ENCODE measurements around the gene ACKR3. TPM values are rescaled to one million over a fixed set of nuclear protein-coding genes. Genes with fewer than 3 reads are reported as not detected.

The ACKR3 gene
- total RNA-seq, 1 donor from 2014 or later: 39.3 TPM

GRCh38 chr2:236602678-236603077, 33.1 kb downstream of the ACKR3 start:
- H3K4me1 ChIP-seq: peaks cover 29% of the 10 kb centered on the region
- H3K9me3 ChIP-seq (replicated peaks): no peaks in the 10 kb centered on the region
- no peaks in the 10 kb centered on the region for H3K27me3 ChIP-seq (ENCODE audit: low read depth)
- intact Hi-C loops (cut with micrococcal nuclease): no loop called here
- no peak for TF ChIP-seq CTCF (IDR thresholded peaks at IDR 0.05; ENCODE audit: borderline replicate concordance)
- H3K4me3 ChIP-seq: no peak overlapping the region
- DNase-seq: no peak
- H3K27ac ChIP-seq (replicated peaks): no peak overlapping the region
- no peaks in the 10 kb centered on the region for H3K36me3 ChIP-seq

- no peak for TF ChIP-seq CTCF (IDR thresholded peaks at IDR 0.05; ENCODE audit: borderline replicate concordance)
- no peak overlapping the region for H3K27ac ChIP-seq (replicated peaks)
- intact Hi-C loops (cut with micrococcal nuclease): no loop called here
- H3K36me3 ChIP-seq: no peaks in the 10 kb centered on the region
- H3K4me3 ChIP-seq: no peak overlapping the region
- H3K27me3 ChIP-seq (ENCODE audit: low read depth): no peaks in the 10 kb centered on the region
- H3K4me1 ChIP-seq: peaks cover 24% of the 10 kb centered on the region
- no peaks in the 10 kb centered on the region for H3K9me3 ChIP-seq (replicated peaks)
- DNase-seq: no peak
These were observed 33.9 kb downstream of the ACKR3 start for GRCh38 chr2:236603361-236604015.

GRCh38 chr2:236604575-236605344, 35.1 kb downstream of the ACKR3 start:
- no peak overlapping the region for H3K27ac ChIP-seq (replicated peaks)
- DNase-seq: no peak
- no peaks in the 10 kb centered on the region for H3K27me3 ChIP-seq (ENCODE audit: low read depth)
- H3K36me3 ChIP-seq: no peaks in the 10 kb centered on the region
- no peak overlapping the region for H3K4me3 ChIP-seq
- peaks cover 11% of the 10 kb centered on the region for H3K4me1 ChIP-seq
- intact Hi-C loops (cut with micrococcal nuclease): no loop called here
- no peaks in the 10 kb centered on the region for H3K9me3 ChIP-seq (replicated peaks)
- TF ChIP-seq CTCF (IDR thresholded peaks at IDR 0.05; ENCODE audit: borderline replicate concordance): no peak

GRCh38 chr2:236605345-236605734, 35.7 kb downstream of the ACKR3 start:
- no peaks in the 10 kb centered on the region for H3K27me3 ChIP-seq (ENCODE audit: low read depth)
- H3K36me3 ChIP-seq: no peaks in the 10 kb centered on the region
- H3K9me3 ChIP-seq (replicated peaks): no peaks in the 10 kb centered on the region
- no peak overlapping the region for H3K27ac ChIP-seq (replicated peaks)
- no peak for TF ChIP-seq CTCF (IDR thresholded peaks at IDR 0.05; ENCODE audit: borderline replicate concordance)
- intact Hi-C loops (cut with micrococcal nuclease): no loop called here
- no peak overlapping the region for H3K4me3 ChIP-seq
- DNase-seq: no peak
- H3K4me1 ChIP-seq: peaks cover 11% of the 10 kb centered on the region

GRCh38 chr2:236606023-236606422, 36.4 kb downstream of the ACKR3 start:
- Histone ChIP-seq H3K9me3 (replicated peaks) (no peaks in the 10 kb centered on the region), H3K36me3 (no peaks in the 10 kb centered on the region), H3K27ac (replicated peaks) (no peak overlapping the region), H3K4me3 (no peak overlapping the region), H3K27me3 (ENCODE audit: low read depth) (no peaks in the 10 kb centered on the region), H3K4me1 (peaks cover 11% of the 10 kb centered on the region)
- intact Hi-C loops (cut with micrococcal nuclease): no loop called here
- no peak for DNase-seq
- no peak for TF ChIP-seq CTCF (IDR thresholded peaks at IDR 0.05; ENCODE audit: borderline replicate concordance)

Data from left ventricle myocardium inferior (tissue), 1 donor.